ENCODE measurements around the gene SGMS1.

SGMS1 gene

DNA sequence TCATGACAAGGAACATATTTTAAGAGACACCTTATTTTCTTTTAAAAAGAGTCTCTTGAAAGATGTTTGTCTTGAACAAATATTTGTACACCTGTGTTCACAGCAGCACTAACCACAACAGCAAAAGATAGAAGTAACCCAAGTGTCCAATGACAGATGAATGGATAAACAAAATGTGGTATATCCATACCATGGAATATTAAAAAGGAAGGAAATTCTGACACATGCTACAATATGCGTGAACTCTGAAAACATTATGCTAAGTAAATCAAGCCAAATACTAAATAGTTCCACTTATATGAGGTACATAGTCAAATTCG is 17.8 kb downstream of the SGMS1 start:
- H3K4me3 ChIP-seq (ENCODE audit: low read depth, low read length), result no peak overlapping the region
- TF ChIP-seq, protein P1, sequence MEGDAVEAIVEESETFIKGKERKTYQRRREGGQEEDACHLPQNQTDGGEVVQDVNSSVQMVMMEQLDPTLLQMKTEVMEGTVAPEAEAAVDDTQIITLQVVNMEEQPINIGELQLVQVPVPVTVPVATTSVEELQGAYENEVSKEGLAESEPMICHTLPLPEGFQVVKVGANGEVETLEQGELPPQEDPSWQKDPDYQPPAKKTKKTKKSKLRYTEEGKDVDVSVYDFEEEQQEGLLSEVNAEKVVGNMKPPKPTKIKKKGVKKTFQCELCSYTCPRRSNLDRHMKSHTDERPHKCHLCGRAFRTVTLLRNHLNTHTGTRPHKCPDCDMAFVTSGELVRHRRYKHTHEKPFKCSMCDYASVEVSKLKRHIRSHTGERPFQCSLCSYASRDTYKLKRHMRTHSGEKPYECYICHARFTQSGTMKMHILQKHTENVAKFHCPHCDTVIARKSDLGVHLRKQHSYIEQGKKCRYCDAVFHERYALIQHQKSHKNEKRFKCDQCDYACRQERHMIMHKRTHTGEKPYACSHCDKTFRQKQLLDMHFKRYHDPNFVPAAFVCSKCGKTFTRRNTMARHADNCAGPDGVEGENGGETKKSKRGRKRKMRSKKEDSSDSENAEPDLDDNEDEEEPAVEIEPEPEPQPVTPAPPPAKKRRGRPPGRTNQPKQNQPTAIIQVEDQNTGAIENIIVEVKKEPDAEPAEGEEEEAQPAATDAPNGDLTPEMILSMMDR (conservative IDR thresholded peaks at IDR 0.05; ENCODE audit: low read depth, low read length), result no peak
- DNase-seq (ENCODE audit: low read depth), result no peak

DNA sequence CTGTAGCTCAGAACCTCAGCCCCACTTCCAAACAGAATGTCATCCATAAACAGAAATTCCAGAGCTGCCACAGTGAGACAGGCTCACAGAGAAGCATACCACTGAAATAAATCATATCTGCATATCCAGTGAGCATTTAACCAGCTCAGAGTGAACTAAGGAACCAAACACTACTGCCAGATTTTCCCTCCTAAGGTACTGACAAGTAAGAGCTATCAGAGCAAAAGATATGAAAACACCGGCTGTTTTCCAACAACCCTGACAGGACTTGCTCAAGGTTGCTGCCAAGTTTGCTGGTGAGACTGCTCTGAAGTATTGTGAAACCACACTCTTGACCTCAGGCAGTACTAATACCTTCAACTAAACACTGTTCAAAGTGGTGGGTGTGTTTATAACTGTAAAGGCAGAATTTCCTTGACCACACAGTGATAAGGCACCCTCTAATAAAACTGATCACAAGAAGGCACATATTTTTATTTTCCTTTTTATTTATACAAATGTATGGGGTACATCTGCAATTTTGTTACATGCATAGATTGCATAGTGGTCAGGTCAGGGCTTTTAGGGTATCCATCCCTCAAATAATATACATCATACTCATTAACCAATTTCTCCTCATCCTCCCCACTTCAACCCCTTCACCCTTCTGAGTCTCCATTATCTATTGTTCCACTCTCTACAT is 18.3 kb downstream of the SGMS1 start:
- no peak overlapping the region for H3K4me3 ChIP-seq (ENCODE audit: low read depth, low read length)
- TF ChIP-seq, protein P1 (conservative IDR thresholded peaks at IDR 0.05; ENCODE audit: low read depth, low read length), result no peak
- peak; percentile 98 for DNase-seq (ENCODE audit: low read depth)

DNA sequence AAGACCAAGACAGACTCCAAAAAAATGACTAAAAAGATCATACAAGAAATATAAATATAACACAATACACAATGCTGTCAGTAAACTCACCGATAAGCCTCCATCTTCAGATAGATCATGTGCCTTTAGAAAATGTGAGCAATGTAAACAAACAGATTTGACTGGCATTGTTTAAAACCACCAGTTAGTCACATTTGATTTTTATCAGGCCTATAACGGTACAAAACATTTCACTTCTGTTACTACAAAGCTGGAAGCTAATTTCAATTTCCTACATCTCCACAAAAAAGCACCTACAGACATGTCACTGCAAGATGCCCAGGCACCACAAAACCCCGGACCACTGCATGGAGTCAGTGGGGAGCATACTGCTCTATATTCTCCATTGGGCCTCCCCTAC is 18.9 kb downstream of the SGMS1 start:
- TF ChIP-seq, protein P1 (conservative IDR thresholded peaks at IDR 0.05; ENCODE audit: low read depth, low read length), result no peak

DNA sequence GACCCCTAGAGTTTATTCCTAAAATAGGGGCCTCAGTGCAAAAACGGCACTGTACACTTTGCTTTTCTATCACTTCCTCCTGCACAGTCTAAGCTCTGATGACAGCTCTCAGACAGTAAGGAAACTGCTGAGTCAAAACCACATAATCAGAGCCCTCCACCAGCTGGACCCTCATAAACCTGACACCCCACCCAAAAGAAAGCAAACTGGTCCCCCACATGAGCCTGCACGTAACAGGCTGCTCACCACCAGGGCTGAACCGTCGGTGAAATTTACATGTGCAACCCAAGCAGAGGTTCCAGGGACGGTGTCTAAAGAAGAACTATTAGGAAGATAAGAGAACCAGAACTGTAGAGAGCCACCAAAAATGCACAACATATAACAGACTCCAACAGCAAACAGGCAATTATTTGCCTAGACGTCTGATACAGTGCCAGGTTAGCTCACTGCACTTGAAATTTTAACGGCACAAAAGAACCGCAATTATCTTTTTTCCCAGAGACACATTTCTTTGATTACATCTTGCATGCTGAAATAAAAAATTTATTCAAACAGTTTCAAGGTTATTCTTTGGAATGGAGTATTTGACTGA is 19.6 kb downstream of the SGMS1 start:
- no peak for DNase-seq (ENCODE audit: low read depth)
- no peak overlapping the region for H3K4me3 ChIP-seq (ENCODE audit: low read depth, low read length)

More for the DNA sequence above, 18.9 kb downstream of the SGMS1 start:
- no peak overlapping the region for H3K4me3 ChIP-seq (ENCODE audit: low read depth, low read length)
- DNase-seq (ENCODE audit: low read depth), result peak; percentile 38

DNA sequence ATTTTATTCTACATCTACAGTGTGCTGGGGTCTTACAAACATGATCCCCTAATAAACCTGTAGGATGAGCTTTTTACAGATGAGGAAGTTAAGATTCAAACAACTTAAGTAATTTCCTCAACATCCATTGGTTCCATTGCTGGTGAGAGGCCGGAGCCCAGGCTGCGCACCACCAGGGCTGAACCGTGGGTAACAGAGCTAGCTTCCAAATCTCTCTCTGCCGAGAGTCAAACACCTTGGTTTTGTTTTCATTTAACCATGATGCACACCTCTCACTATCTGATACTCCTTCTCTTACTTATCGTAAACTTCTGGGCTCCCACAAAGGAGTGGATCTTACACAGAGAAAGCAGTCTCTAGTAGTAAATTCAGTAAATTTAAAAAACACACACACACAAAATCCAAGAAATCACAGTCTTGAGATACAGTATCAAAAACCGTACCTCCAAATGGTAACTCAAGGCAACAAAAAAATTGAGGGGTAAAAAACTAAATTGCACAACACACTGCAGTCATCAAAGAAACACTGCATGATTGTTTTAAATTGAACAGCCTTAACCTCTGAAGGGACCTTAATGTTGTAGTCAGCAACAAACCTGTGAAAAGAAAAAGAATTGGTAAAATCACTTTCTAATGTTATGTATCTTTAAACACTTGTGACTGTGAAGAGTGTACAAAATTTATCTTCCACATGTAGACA is 20.5 kb downstream of the SGMS1 start:
- TF ChIP-seq, protein P1 (conservative IDR thresholded peaks at IDR 0.05; ENCODE audit: low read depth, low read length), result no peak
- DNase-seq (ENCODE audit: low read depth), result no peak
- H3K4me3 ChIP-seq (ENCODE audit: low read depth, low read length), result no peak overlapping the region

More for the DNA sequence above, 19.6 kb downstream of the SGMS1 start:
- TF ChIP-seq, protein P1 (conservative IDR thresholded peaks at IDR 0.05; ENCODE audit: low read depth, low read length), result peak; percentile 12

DNA sequence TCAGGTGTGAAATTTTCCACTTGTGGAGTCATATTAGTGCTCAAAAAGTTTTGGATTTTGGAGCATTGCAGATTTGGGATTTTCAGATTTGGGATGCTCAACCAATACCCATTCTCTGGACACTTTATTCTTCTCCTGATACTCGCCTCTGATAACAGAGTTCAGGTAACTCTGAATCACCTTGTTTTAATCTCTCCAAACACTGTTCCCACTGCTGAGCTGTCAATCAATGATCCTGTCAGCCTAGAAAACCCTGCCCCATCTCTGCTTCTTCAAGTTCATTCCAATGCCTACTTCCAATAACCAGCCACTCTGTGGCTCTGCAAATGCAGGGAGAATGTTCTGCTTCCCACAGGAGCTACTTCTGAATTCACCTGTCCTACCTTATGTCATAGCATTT is 21.8 kb downstream of the SGMS1 start:
- H3K4me3 ChIP-seq (ENCODE audit: low read depth, low read length), result no peak overlapping the region
- DNase-seq (ENCODE audit: low read depth), result no peak
- TF ChIP-seq, protein P1 (conservative IDR thresholded peaks at IDR 0.05; ENCODE audit: low read depth, low read length), result no peak
